Neural cell (in vitro differentiated cells): Measurements from ENCODE around the gene ANGEL2. TPM values are rescaled to one million over a fixed set of nuclear protein-coding genes. Genes with fewer than 3 reads are reported as not detected.
A peak's percentile ranks its signal among the peaks of the same experiment; 100 is the strongest.
"Not testable (repeated sequence)": the region's sequence is repeated elsewhere in the genome, so short reads cannot be mapped to it uniquely, and the experiment has no call there.

Experiments used
- H2AFZ ChIP-seq: fragments of 200-600, 300-800 bp; sonication (generic), shearing (Covaris generic); 2 replicates; pipeline ENCODE4 v1.6.0; 2014; ENCODE audit warnings: low read depth, mild to moderate bottlenecking, antibody characterized with exemption, low read length, moderate library complexity
- H3F3A ChIP-seq: fragments of 200-600 bp; shearing (Covaris generic); 2 replicates; pipeline ENCODE4 v1.6.1; 2016; ENCODE audit warnings: mild to moderate bottlenecking, moderate library complexity, mixed read lengths, antibody characterized with exemption, low read length; ENCODE audit not compliant: insufficient read depth, poor library complexity, severe bottlenecking
- H3K27ac ChIP-seq: fragments of 200-600, 300-800 bp; sonication (generic), shearing (Covaris generic); 2 replicates; pipeline ENCODE4 v1.5.1; 2014; ENCODE audit warnings: mild to moderate bottlenecking, low read length, moderate library complexity
- H3K27me3 ChIP-seq: fragments of 300-800, 200-600 bp; sonication (generic), shearing (Covaris generic); 2 replicates; pipeline ENCODE4 v1.6.0; 2014; ENCODE audit warnings: mild to moderate bottlenecking, low read depth, low read length, moderate library complexity; ENCODE audit not compliant: insufficient read depth
- H3K36me3 ChIP-seq: fragments of 300-800, 200-600 bp; sonication (generic), shearing (Covaris generic); 2 replicates; pipeline ENCODE4 v1.5.1; 2014; ENCODE audit warnings: mild to moderate bottlenecking, antibody characterized with exemption, low read length, moderate library complexity; ENCODE audit not compliant: insufficient read depth
- H3K4me2 ChIP-seq: fragments of 300-800, 200-600 bp; sonication (generic), shearing (Covaris generic); 2 replicates; pipeline ENCODE4 v1.6.0; 2014; ENCODE audit warnings: mild to moderate bottlenecking, low read length
- H3K4me3 ChIP-seq: fragments of 300-800, 200-600 bp; sonication (generic), shearing (Covaris generic); 2 replicates; pipeline ENCODE4 v1.5.1; 2014; ENCODE audit warnings: mild to moderate bottlenecking, low read length, moderate library complexity
- H3K79me2 ChIP-seq: fragments of 200-600 bp; shearing (Covaris generic); replicated peaks from 2 replicates; pipeline ENCODE4 v1.6.0; 2014; ENCODE audit warnings: mild to moderate bottlenecking, low read length, moderate library complexity; ENCODE audit not compliant: insufficient read depth
- H3K9ac ChIP-seq: fragments of 300-800, 200-600 bp; sonication (generic), shearing (Covaris generic); 2 replicates; pipeline ENCODE4 v1.6.1; 2016; ENCODE audit warnings: mild to moderate bottlenecking, low read length, mixed read lengths
- H3K9me2 ChIP-seq: fragments of 200-600 bp; shearing (Covaris generic); 2 replicates; pipeline ENCODE4 v1.6.1; 2016; ENCODE audit warnings: mild to moderate bottlenecking, low read length, mixed read lengths; ENCODE audit not compliant: insufficient read depth
- H3K9me3 ChIP-seq: fragments of 200-600, 300-800 bp; sonication (generic), shearing (Covaris generic); 2 replicates; pipeline ENCODE4 v1.6.1; 2016; ENCODE audit warnings: mild to moderate bottlenecking, mixed run types, low read length, moderate library complexity, mixed read lengths
- H4K20me1 ChIP-seq: fragments of 200-600 bp; shearing (Covaris generic); 2 replicates; pipeline ENCODE4 v1.6.1; 2016; ENCODE audit warnings: mild to moderate bottlenecking, mixed run types; ENCODE audit not compliant: insufficient read depth
- CTCF ChIP-seq: fragments of 450-650 bp; IDR thresholded peaks from 2 replicates; pipeline ENCODE4 v1.5.1; 2014; ENCODE audit warnings: antibody characterized with exemption, mild to moderate bottlenecking, moderate library complexity; ENCODE audit not compliant: poor library complexity, severe bottlenecking
- EP300 ChIP-seq: fragments of 450-650 bp; conservative IDR thresholded peaks from 2 replicates; pipeline ENCODE4 v1.6.1; 2014; ENCODE audit warnings: antibody characterized with exemption, mild to moderate bottlenecking, moderate library complexity; ENCODE audit not compliant: poor library complexity, severe bottlenecking
- EZH2 ChIP-seq: fragments of 200-600, 300-800 bp; shearing (Covaris generic), sonication (generic); IDR thresholded peaks from 2 replicates; pipeline ENCODE4 v1.6.1; 2014; ENCODE audit warnings: antibody characterized with exemption, low read length, borderline replicate concordance, mild to moderate bottlenecking; ENCODE audit not compliant: insufficient read depth, poor library complexity, severe bottlenecking
- MXI1 ChIP-seq: fragments of 450-650 bp; conservative IDR thresholded peaks from 2 replicates; pipeline ENCODE4 v1.6.1; 2014; ENCODE audit warnings: antibody characterized with exemption, mild to moderate bottlenecking; ENCODE audit not compliant: poor library complexity, severe bottlenecking
- POLR2AphosphoS5 ChIP-seq: IDR thresholded peaks from 2 replicates; pipeline ENCODE4 v1.6.1; 2012
- RAD21 ChIP-seq: fragments of 450-650 bp; conservative IDR thresholded peaks from 2 replicates; pipeline ENCODE4 v1.6.1; 2014; ENCODE audit warnings: antibody characterized with exemption, mild to moderate bottlenecking, moderate library complexity
- REST ChIP-seq: IDR thresholded peaks from 2 replicates; pipeline ENCODE4 v1.6.1; 2012; ENCODE audit warnings: borderline replicate concordance
- SMC3 ChIP-seq: fragments of 450-650 bp; conservative IDR thresholded peaks from 2 replicates; pipeline ENCODE4 v1.6.1; 2014; ENCODE audit warnings: antibody characterized with exemption, mild to moderate bottlenecking, moderate library complexity; ENCODE audit not compliant: poor library complexity
- TAF1 ChIP-seq: IDR thresholded peaks from 2 replicates; pipeline ENCODE4 v1.6.1; 2012; ENCODE audit warnings: low read depth
- polyA plus RNA-seq: library from polyadenylated mRNA; depleted of rRNA; stranded (reverse); fragments of >200 nt; gene quantifications from 2 replicates; pipeline ENCODE4 v1.2.3, GENCODE V29; 2014

The ANGEL2 gene
- polyA plus RNA-seq, 1 donor from 2014 or later: 58.7 TPM

GRCh38 chr1:213050745-213051126 lies 35.1 kb upstream of the ANGEL2 start:
- Histone ChIP-seq H3K27ac (peak overlapping the region; percentile 64), H3K9me2 (no peaks in the 10 kb centered on the region), H3F3A (no peaks in the 10 kb centered on the region), H3K27me3 (no peaks in the 10 kb centered on the region), H3K9me3 (no peaks in the 10 kb centered on the region), H3K79me2 (peaks cover 25% of the 10 kb centered on the region), H3K4me3 (peak overlapping the region; percentile 89), H4K20me1 (no peaks in the 10 kb centered on the region), H3K36me3 (no peaks in the 10 kb centered on the region), H3K9ac (peak overlapping the region; percentile 77), H2AFZ (peak overlapping the region; percentile 100), H3K4me2 (peak overlapping the region; percentile 72)
- TF ChIP-seq EZH2 (no peak), SMC3 (no peak), CTCF (no peak), TAF1 (no peak)

- Histone ChIP-seq H3K27me3 (no peaks in the 10 kb centered on the region), H3K4me2 (no peak overlapping the region), H3K9me2 (no peaks in the 10 kb centered on the region), H3K36me3 (no peaks in the 10 kb centered on the region), H2AFZ (no peak overlapping the region), H3K79me2 (peaks cover 18% of the 10 kb centered on the region), H3K27ac (no peak overlapping the region), H3F3A (no peaks in the 10 kb centered on the region), H3K4me3 (no peak overlapping the region), H3K9me3 (no peaks in the 10 kb centered on the region), H4K20me1 (no peaks in the 10 kb centered on the region), H3K9ac (no peak overlapping the region)
- TF ChIP-seq REST (no peak), SMC3 (no peak), TAF1 (no peak), MXI1 (no peak), EP300 (no peak), EZH2 (no peak), CTCF (no peak), POLR2AphosphoS5 (no peak), RAD21 (no peak)
These were observed 33.6 kb upstream of the ANGEL2 start for GRCh38 chr1:213049232-213049631.

GRCh38 chr1:213045321-213046226 lies 29.9 kb upstream of the ANGEL2 start:
- H3K27me3 ChIP-seq, H3K27ac ChIP-seq, H3K36me3 ChIP-seq, H3K79me2 ChIP-seq, H2AFZ ChIP-seq, H4K20me1 ChIP-seq, H3K4me2 ChIP-seq, H3K9ac ChIP-seq, H3K4me3 ChIP-seq, H3K9me3 ChIP-seq, H3K9me2 ChIP-seq, H3F3A ChIP-seq: not testable (repeated sequence)
